Neural cell (in vitro differentiated cells): ENCODE results near the gene SNX30. TPM values are rescaled to one million over a fixed set of nuclear protein-coding genes. Genes with fewer than 3 reads are reported as not detected.

ENCODE experiments used
- H2AFZ ChIP-seq: fragments of 200-600, 300-800 bp; sonication (generic), shearing (Covaris generic); 2 replicates; pipeline ENCODE4 v1.6.0; 2014; ENCODE audit warnings: low read depth, mild to moderate bottlenecking, antibody characterized with exemption, low read length, moderate library complexity
- H3F3A ChIP-seq: fragments of 200-600 bp; shearing (Covaris generic); 2 replicates; pipeline ENCODE4 v1.6.1; 2016; ENCODE audit warnings: mild to moderate bottlenecking, moderate library complexity, mixed read lengths, antibody characterized with exemption, low read length; ENCODE audit not compliant: insufficient read depth, poor library complexity, severe bottlenecking
- H3K27ac ChIP-seq: fragments of 200-600, 300-800 bp; sonication (generic), shearing (Covaris generic); 2 replicates; pipeline ENCODE4 v1.5.1; 2014; ENCODE audit warnings: mild to moderate bottlenecking, low read length, moderate library complexity
- H3K27me3 ChIP-seq: fragments of 300-800, 200-600 bp; sonication (generic), shearing (Covaris generic); 2 replicates; pipeline ENCODE4 v1.6.0; 2014; ENCODE audit warnings: mild to moderate bottlenecking, low read depth, low read length, moderate library complexity; ENCODE audit not compliant: insufficient read depth
- H3K36me3 ChIP-seq: fragments of 300-800, 200-600 bp; sonication (generic), shearing (Covaris generic); 2 replicates; pipeline ENCODE4 v1.5.1; 2014; ENCODE audit warnings: mild to moderate bottlenecking, antibody characterized with exemption, low read length, moderate library complexity; ENCODE audit not compliant: insufficient read depth
- H3K4me2 ChIP-seq: fragments of 300-800, 200-600 bp; sonication (generic), shearing (Covaris generic); 2 replicates; pipeline ENCODE4 v1.6.0; 2014; ENCODE audit warnings: mild to moderate bottlenecking, low read length
- H3K4me3 ChIP-seq: fragments of 300-800, 200-600 bp; sonication (generic), shearing (Covaris generic); 2 replicates; pipeline ENCODE4 v1.5.1; 2014; ENCODE audit warnings: mild to moderate bottlenecking, low read length, moderate library complexity
- H3K79me2 ChIP-seq: fragments of 200-600 bp; shearing (Covaris generic); replicated peaks from 2 replicates; pipeline ENCODE4 v1.6.0; 2014; ENCODE audit warnings: mild to moderate bottlenecking, low read length, moderate library complexity; ENCODE audit not compliant: insufficient read depth
- H3K9ac ChIP-seq: fragments of 300-800, 200-600 bp; sonication (generic), shearing (Covaris generic); 2 replicates; pipeline ENCODE4 v1.6.1; 2016; ENCODE audit warnings: mild to moderate bottlenecking, low read length, mixed read lengths
- H3K9me2 ChIP-seq: fragments of 200-600 bp; shearing (Covaris generic); 2 replicates; pipeline ENCODE4 v1.6.1; 2016; ENCODE audit warnings: mild to moderate bottlenecking, low read length, mixed read lengths; ENCODE audit not compliant: insufficient read depth
- H3K9me3 ChIP-seq: fragments of 200-600, 300-800 bp; sonication (generic), shearing (Covaris generic); 2 replicates; pipeline ENCODE4 v1.6.1; 2016; ENCODE audit warnings: mild to moderate bottlenecking, mixed run types, low read length, moderate library complexity, mixed read lengths
- H4K20me1 ChIP-seq: fragments of 200-600 bp; shearing (Covaris generic); 2 replicates; pipeline ENCODE4 v1.6.1; 2016; ENCODE audit warnings: mild to moderate bottlenecking, mixed run types; ENCODE audit not compliant: insufficient read depth
- CTCF ChIP-seq: fragments of 450-650 bp; IDR thresholded peaks from 2 replicates; pipeline ENCODE4 v1.5.1; 2014; ENCODE audit warnings: antibody characterized with exemption, mild to moderate bottlenecking, moderate library complexity; ENCODE audit not compliant: poor library complexity, severe bottlenecking
- EP300 ChIP-seq: fragments of 450-650 bp; conservative IDR thresholded peaks from 2 replicates; pipeline ENCODE4 v1.6.1; 2014; ENCODE audit warnings: antibody characterized with exemption, mild to moderate bottlenecking, moderate library complexity; ENCODE audit not compliant: poor library complexity, severe bottlenecking
- EZH2 ChIP-seq: fragments of 200-600, 300-800 bp; shearing (Covaris generic), sonication (generic); IDR thresholded peaks from 2 replicates; pipeline ENCODE4 v1.6.1; 2014; ENCODE audit warnings: antibody characterized with exemption, low read length, borderline replicate concordance, mild to moderate bottlenecking; ENCODE audit not compliant: insufficient read depth, poor library complexity, severe bottlenecking
- MXI1 ChIP-seq: fragments of 450-650 bp; conservative IDR thresholded peaks from 2 replicates; pipeline ENCODE4 v1.6.1; 2014; ENCODE audit warnings: antibody characterized with exemption, mild to moderate bottlenecking; ENCODE audit not compliant: poor library complexity, severe bottlenecking
- POLR2AphosphoS5 ChIP-seq: IDR thresholded peaks from 2 replicates; pipeline ENCODE4 v1.6.1; 2012
- RAD21 ChIP-seq: fragments of 450-650 bp; conservative IDR thresholded peaks from 2 replicates; pipeline ENCODE4 v1.6.1; 2014; ENCODE audit warnings: antibody characterized with exemption, mild to moderate bottlenecking, moderate library complexity
- SMC3 ChIP-seq: fragments of 450-650 bp; conservative IDR thresholded peaks from 2 replicates; pipeline ENCODE4 v1.6.1; 2014; ENCODE audit warnings: antibody characterized with exemption, mild to moderate bottlenecking, moderate library complexity; ENCODE audit not compliant: poor library complexity
- TAF1 ChIP-seq: IDR thresholded peaks from 2 replicates; pipeline ENCODE4 v1.6.1; 2012; ENCODE audit warnings: low read depth
- polyA plus RNA-seq: library from polyadenylated mRNA; depleted of rRNA; stranded (reverse); fragments of >200 nt; gene quantifications from 2 replicates; pipeline ENCODE4 v1.2.3, GENCODE V29; 2014
- TF ChIP-seq, protein P1 (sequence below): IDR thresholded peaks from 2 replicates; pipeline ENCODE4 v1.6.1; 2012; ENCODE audit warnings: borderline replicate concordance

Gene SNX30
- polyA plus RNA-seq, 1 donor from 2014 or later = 30.0 TPM

GRCh38 chr9:112757940-112758339, 7.4 kb downstream of the SNX30 start:
- Histone ChIP-seq H3K27ac (no peak overlapping the region), H3K4me2 (no peak overlapping the region), H3K9me3 (no peaks in the 10 kb centered on the region), H4K20me1 (no peaks in the 10 kb centered on the region), H3K36me3 (no peaks in the 10 kb centered on the region), H3K9me2 (no peaks in the 10 kb centered on the region), H3K9ac (no peak overlapping the region), H2AFZ (no peak overlapping the region), H3K4me3 (no peak overlapping the region), H3F3A (no peaks in the 10 kb centered on the region), H3K27me3 (no peaks in the 10 kb centered on the region), H3K79me2 (peaks cover 22% of the 10 kb centered on the region)
- no peak for TF ChIP-seq CTCF
- TF ChIP-seq TAF1 = no peak
- no peak for TF ChIP-seq POLR2AphosphoS5

GRCh38 chr9:112760821-112761220, 10.3 kb downstream of the SNX30 start:
- H4K20me1 ChIP-seq = no peaks in the 10 kb centered on the region
- TF ChIP-seq MXI1 (no peak), EZH2 (no peak), SMC3 (no peak), CTCF (no peak), POLR2AphosphoS5 (no peak), RAD21 (no peak), TAF1 (no peak), EP300 (no peak)
- TF ChIP-seq, protein P1, sequence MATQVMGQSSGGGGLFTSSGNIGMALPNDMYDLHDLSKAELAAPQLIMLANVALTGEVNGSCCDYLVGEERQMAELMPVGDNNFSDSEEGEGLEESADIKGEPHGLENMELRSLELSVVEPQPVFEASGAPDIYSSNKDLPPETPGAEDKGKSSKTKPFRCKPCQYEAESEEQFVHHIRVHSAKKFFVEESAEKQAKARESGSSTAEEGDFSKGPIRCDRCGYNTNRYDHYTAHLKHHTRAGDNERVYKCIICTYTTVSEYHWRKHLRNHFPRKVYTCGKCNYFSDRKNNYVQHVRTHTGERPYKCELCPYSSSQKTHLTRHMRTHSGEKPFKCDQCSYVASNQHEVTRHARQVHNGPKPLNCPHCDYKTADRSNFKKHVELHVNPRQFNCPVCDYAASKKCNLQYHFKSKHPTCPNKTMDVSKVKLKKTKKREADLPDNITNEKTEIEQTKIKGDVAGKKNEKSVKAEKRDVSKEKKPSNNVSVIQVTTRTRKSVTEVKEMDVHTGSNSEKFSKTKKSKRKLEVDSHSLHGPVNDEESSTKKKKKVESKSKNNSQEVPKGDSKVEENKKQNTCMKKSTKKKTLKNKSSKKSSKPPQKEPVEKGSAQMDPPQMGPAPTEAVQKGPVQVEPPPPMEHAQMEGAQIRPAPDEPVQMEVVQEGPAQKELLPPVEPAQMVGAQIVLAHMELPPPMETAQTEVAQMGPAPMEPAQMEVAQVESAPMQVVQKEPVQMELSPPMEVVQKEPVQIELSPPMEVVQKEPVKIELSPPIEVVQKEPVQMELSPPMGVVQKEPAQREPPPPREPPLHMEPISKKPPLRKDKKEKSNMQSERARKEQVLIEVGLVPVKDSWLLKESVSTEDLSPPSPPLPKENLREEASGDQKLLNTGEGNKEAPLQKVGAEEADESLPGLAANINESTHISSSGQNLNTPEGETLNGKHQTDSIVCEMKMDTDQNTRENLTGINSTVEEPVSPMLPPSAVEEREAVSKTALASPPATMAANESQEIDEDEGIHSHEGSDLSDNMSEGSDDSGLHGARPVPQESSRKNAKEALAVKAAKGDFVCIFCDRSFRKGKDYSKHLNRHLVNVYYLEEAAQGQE = no peak
- no peak overlapping the region for H2AFZ ChIP-seq
- no peak overlapping the region for H3K4me3 ChIP-seq
- no peaks in the 10 kb centered on the region for H3K36me3 ChIP-seq
- H3K9me2 ChIP-seq = no peaks in the 10 kb centered on the region
- H3K9me3 ChIP-seq = no peaks in the 10 kb centered on the region
- no peaks in the 10 kb centered on the region for H3F3A ChIP-seq
- no peak overlapping the region for H3K27ac ChIP-seq
- H3K4me2 ChIP-seq = no peak overlapping the region
- no peaks in the 10 kb centered on the region for H3K27me3 ChIP-seq
- H3K9ac ChIP-seq = no peak overlapping the region
- peaks cover 4% of the 10 kb centered on the region for H3K79me2 ChIP-seq
